NK-92 (cell line): ENCODE results near the gene AFG3L2.

Source experiments
- DNase-seq: peaks from one replicate; lab custom pipeline; 2025; ENCODE audit not compliant: unreplicated experiment; lab: John Stamatoyannopoulos, UW

AFG3L2 gene

DNA sequence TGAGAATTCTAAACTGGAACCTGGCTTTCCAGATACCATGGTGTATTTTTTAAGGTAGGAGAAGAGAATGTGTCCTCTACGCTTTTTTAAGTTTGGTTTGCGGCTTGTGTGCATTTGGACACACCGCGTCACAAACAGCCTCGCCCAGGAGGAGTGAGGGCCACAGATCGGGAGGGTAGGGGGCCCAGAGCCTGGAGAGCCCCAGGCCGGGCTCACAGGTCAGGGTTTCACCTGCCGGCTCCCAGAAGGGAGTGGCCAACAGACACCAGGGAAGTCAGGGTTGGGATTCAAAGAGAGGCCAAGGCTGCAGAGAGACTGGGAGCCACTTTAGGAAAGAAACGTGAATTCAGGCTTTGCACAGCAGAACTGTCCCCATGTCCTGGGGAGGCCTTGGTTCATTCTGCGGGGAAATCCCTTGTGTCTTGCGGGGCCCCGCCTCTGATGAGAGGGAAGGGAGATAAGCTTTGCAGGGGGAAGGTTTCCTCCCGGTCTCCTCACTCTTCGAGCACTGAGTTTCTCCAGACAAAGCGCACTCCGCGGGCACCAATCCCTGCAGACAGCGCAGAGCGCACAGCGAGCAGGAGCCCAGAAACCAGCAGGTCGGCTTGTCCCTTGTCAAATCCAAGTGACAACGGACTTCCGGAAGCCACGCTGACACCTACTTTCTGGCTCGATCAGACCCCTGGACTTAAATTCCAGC lies 70.9 kb downstream of the AFG3L2 start:
- DNase-seq: no peak

DNA sequence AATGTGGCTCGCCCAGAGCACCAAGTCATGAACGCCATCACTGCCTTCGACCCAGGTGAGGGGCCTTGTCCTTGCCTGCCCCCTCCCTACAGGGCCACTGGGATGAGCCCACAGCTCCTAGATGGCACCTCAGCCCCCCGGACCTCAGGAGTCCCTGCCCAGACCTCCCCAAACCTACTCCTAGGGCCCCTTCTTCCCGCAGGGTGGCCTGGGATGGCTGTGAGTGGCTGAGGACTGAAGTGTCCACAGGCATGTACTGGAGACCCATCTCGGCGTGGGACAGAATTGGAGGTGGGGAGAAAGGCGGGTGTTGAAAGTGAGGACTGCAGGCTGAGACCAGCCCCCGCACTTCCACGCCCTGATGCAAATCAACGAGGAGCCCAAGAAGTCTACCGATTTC lies 71.8 kb downstream of the AFG3L2 start:
- no peak for DNase-seq

DNA sequence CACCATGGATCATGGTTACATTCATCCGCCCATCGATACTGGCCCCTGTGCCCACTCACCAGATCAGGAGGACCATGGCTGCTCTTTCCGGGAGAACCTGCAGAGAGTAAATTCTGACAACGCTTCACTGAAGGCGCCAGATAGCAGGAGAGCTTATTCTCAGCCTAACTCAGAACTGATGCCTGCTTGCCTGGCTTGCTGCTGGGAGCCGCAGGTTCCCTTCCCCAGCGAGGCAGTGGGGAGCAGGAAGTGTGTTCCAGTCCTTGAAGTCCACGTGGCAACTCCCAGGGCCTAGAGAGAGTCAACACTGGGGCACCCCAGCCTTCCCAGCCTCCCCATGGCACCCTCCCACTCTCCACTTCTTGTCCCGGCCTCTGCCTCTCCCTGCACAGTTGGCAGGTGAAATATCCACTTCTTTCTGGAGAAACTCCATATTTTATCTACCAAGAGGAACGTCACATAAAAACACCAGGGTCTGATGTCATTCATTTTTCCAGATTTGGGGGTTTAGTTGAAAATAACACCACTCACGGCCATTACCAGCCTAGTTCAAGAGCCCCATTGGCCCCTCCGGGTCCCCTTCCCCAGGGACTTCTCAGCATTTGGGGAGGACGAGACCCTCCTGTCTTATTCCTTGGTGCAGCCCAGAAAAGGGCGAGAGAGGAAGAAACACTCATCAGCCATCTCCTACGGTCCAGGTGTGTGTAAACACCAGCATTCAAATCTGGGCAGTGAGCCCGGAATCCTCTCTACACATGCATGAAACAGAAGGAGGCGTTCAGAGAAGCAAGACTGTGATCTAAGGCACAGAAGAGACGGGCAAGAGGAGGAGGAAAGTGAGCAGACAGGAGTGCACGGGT lies 72.4 kb downstream of the AFG3L2 start:
- no peak for DNase-seq

DNA sequence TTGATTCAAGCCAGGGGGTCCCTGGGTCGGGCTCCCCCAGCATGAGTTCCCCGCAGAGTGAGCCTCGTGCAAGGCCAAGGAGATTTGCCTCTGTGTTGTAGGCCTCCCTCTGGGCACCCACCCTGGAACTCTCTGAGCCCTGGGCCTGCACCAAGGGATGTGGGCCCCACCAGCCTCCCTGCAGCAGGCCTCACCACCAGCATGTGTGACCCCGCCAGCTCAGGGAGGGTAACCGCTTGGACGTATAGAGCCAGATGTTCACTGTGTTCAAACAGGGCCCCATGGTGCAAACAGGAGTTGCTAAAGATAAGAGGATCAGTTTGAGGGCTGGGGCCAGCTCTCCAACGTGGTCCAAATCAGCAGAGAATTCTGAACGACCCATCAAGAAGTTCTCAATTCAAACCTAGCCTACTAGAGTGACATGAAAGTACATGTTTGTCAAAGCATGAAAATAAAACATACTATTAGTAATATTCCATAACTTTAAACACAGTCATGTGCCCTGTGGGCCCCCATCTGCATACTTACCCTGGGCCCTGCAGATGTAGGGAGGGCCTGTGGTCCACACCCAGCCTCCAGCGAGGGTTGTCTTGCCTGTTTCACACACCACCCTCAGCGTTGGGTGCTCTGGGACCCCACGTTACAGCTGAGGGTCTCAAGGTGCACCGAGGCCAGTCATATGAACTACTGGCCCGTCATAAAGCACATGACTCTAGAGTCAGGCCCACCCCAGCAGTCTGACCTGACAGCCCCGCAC lies 74.5 kb downstream of the AFG3L2 start:
- DNase-seq: no peak

DNA sequence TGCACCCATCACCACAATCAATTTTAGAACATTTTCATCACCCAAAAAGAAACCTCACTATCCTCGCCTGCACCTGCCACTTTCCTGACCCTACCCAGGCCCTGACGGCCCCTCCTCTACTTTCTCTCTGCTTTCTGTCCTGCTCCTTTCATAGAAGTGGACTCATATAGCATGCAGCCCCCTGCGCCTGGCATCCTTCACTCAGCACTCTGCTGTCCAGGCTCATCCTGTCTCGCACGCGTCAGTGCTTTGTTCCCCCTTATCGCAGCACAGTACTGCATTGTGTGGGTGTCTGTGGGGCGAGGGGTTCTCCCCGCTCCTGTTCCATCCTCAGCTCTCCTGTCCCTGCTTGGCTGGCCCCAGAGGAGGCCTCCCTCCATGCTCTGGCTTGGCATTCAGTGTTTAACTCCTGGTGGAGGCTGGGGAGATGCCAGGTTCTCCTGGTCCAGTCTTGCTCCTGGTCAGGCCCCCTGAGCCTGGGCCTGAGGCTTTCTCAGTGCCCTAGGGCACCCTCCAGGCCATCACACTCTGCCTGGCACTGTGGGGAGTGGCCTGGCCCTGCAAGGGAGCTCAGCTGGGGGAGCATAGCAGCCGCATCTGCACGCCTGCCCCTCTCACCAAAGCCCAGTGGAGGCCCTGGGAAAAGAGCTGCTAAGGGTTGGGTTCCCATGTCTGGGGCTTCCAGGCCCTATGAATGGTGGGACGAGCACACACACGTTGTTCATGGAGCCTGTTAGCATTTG lies 75.6 kb downstream of the AFG3L2 start:
- DNase-seq: no peak

DNA sequence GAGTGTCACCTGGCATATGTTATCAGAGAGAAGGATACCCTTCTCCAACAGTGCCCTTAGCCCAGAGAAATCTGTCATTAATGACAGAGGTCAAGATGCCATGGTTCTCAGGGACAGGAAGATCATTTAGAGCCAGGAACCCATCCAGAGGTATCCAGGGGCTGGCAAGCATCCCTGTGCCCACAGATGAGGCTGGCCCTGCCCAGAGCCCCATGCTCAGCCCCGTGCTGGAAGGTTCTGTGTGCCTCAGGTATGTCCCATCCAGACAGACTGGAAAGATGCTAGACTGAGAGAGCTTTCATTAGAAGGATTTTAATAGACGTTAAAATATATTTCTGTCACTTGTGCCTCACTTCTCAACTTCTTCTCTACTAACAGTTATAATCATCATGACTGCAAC lies 77.2 kb downstream of the AFG3L2 start:
- no peak for DNase-seq

DNA sequence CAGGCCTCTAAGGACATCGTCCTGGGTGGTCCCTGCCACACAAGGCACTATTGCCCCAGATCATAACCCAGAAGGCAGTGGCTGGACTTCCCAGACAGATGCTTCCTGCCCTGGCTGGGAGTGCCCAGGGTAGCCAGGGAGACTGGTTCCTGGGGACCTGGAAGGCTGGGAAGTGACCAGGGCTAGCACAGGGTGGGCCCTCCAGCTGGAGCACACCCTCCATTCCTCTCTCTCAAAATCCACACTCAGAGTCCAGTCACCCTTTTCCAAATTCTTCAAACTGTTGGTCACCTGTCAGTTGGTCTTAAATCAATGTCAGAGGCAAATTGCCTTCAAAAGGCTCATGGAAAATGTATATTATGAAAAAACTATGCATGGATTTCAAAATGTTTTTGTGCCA lies 80.6 kb downstream of the AFG3L2 start:
- no peak for DNase-seq

DNA sequence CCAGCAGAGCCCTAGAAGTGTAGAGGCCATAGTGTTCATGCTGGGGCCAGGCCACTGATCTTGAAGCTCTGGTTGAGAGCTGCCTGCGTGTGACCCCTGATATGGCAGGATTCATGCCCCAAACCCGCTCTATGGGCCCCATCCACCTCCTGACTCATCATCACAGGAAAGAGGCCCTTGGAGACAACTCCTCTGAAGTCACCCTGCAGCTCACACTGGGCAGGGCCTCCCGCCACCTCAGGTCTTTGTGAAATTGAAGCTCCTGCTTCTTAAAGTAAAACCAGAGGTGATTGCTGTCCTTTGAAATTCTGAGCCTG lies 81.0 kb downstream of the AFG3L2 start:
- no peak for DNase-seq

DNA sequence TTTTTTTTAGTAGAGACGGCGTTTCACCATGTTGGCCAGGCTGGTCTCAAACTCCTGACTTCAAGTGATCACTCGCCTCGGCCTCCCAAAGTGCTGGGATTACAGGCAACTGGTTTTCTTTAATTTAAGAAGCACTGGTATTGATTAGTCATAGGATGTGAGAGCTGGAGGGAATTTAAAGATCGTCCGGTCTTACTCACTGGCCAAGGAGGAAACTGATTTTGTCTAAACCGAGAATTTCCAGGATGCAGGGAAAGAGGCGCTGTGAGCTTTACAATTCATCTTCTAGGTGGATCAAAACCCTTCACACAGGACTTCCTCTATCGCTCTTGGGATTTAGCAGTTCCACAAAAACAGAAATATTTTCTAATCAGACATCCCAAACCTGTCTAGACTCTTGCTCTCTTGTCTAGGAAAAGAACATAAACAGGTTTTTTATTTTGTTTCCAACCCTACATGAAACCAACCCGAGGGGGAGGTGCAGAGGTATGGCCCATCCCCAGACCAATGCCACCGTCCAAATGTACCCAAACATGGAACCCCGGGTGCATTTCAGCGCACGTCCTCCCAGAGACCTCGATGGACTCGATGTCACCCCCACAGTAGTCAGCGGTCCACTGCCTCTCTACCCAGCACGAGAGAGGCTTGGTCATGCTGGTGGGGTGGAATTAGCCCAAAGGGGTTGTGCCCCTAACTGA lies 81.5 kb downstream of the AFG3L2 start:
- no peak for DNase-seq

DNA sequence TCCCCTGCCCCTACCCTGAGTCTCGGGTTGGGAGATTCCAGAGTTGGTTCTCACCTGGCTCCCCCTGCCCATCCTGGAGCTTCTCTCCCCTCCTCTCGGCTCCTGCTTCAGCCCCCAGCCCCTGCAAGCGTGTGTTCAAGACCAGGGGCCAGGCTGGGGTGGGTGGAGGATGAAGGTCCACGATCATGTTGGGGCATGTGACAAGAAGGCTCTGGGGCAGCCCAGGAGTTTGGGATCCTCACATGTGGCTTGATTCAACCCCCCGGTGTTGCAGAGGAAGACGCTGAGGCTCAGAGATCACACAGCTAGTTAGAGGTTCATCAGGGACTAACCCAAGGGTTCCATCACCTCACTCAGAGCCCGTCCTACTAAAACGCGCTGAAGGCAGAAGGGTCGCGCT lies 83.2 kb downstream of the AFG3L2 start:
- no peak for DNase-seq

DNA sequence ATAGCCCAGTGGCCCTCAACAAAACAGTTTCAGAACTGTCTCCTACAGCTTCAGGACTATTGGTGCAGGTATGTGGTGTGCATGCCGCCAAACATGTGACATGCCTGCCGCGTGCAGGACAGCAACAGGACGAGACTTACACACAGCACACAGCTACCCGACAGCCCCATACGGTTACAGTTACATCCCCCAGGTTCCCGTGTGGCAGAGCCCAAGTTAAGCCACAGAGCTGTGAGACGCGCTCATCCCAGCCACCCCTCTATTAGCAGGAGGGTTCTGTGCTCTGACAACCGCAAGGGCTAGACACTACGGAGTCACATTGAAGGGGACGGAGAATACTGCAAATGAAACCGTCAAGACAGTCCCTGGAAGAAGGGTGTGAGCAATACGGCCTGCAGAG lies 85.3 kb downstream of the AFG3L2 start:
- DNase-seq: no peak

DNA sequence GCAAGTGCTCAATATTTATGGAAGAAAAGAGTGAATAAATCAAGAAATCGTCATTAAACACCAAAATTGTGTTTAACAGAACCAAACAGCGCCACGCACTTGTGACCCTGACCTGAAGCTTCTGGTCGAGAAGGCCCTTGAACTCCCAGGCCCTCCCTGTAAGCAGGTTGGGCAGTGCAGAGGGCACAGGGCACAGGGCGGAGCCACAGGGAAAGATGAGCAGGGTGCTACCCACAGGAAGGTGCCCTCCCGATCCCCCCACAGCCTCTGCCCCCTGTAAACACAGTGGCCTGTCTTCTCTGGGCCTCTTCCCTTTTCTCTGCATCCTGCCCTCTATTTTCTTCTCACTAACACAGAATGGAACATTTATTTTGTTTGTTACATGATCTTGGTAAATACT lies 85.9 kb downstream of the AFG3L2 start:
- DNase-seq: no peak

DNA sequence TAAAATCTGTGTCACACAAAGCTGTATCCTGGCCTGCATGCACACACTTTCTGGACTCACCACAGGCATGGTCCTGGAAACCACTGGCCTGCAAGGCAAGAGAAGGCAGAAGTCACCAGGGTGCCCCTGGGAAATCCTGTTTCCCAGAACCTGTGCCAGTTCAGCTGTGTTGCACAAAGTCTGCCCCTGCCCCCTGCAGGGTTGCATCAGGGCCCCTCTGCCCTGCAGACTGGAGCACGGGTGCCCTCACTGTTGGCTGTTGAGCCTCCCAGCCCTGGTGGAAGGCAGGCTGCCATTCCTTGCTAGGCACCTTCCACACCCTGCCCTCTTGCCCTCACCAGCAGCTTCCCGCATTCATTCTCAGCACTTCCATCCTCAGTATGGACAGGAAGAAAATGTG lies 86.9 kb downstream of the AFG3L2 start:
- DNase-seq: no peak

DNA sequence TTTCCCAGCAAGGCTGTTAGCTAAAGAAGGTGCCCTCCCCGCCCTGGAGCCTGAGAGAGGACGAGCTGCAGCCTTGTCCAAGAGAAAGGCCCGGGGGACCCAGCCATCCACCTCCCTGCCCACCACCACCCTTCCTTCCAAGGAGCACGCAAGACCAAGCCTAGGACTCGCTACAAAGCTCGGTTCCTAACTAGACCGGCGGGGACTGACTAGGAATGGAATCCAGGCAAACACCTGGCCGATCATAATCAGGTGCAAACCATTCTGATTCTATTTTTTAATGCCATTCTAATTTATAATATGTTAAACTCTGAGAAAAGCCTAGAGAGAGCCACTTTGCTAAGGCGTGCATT lies 88.6 kb downstream of the AFG3L2 start:
- no peak for DNase-seq

DNA sequence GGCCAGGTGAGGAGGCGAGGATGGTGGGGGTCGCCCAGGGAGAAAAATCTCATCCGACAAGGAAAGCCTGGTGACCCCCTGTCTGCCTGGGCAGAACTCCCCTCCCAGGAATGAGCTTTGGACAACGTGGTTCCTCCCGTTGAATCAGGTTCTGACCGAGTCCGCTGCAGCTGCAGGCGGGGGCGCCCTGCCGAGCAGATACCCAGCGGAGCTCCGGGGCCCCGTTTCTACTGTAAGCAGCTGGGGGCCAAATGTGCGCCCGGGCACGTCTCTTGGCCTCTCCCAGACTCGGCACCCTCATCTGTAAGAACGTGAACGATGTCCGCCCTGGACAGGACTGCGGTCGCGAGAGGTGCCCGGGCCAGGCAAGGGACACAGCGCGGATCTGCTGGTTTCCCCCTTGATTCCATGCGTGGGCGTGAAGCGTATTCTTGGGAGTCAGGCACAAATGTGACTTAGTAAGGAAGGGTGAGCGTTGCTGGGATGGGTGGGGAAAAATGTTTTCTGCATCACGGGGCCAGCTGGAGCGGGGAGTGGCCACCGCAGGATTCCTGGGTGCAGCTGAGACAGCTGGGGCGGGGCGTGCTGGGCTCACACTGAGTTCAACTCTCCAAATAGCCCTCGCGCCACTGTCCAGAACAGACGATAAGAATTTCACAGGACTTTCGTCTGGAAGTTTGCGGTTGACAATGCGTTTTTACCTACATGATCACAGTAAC lies 89.2 kb downstream of the AFG3L2 start:
- DNase-seq: no peak

DNA sequence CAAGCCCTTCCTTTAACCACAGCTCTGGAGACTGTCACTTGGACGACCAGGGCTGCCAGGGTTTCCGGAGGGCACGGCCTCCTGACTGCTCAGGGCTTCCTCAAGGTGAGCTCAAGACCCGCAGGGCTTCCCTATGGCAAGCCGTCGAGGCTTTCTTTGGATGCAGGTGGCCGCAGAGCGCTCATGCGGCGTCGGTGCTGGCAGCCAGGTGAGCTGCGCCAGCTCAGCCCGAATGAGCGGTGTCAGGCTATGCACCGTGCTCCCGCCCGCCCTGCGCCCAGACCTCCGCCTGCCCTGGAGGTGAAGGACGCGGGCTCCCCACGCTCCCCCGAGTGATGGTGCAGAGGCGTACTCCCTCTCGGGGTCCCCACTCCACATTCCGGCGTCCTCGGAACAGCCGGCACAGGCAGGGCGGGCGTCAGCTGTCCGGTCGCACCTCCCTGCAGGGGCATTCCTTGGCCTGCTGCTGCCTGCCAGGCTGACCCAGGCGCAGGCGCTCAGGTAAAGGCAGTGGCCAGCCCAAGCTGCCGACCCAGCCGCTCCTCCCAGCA lies 89.8 kb downstream of the AFG3L2 start:
- DNase-seq: no peak

DNA sequence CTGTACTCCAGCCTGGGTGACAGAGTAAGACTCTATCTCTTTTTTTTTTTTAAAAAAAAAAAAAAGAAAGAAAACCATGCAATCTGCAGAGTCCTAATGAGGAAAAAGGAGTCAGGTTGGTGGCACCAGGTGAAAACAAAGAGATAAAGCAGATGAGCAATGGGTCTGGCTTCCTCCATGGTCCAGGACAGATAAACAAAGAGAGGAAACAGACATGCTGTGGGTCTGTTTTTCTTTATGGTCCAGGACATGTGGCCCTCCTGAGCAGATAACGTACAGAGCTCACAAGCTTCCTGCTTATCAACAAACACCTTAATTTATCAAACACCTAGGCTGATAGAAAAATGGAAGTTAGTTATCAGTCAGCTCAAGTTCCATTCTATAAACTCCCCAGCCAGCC lies 93.4 kb downstream of the AFG3L2 start:
- DNase-seq: no peak

DNA sequence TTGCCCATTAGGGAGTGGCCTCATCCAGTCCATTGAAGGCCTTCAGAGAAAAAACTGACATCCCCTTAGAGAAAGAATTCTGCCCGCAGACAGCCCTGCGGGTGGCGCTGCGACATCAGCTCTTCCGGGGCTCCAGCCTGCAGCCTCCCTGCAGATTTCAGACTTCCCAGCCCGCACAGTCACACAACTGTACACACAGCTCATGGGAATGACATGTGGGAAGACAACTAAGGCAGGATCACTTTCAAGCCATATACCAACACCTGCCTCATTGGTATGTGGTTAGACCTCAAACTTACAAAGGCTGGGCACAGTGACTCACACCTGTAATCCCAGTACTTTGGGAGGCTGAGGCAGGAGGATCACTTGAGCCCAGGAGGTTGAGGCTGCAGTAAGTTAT lies 93.8 kb downstream of the AFG3L2 start:
- no peak for DNase-seq

DNA sequence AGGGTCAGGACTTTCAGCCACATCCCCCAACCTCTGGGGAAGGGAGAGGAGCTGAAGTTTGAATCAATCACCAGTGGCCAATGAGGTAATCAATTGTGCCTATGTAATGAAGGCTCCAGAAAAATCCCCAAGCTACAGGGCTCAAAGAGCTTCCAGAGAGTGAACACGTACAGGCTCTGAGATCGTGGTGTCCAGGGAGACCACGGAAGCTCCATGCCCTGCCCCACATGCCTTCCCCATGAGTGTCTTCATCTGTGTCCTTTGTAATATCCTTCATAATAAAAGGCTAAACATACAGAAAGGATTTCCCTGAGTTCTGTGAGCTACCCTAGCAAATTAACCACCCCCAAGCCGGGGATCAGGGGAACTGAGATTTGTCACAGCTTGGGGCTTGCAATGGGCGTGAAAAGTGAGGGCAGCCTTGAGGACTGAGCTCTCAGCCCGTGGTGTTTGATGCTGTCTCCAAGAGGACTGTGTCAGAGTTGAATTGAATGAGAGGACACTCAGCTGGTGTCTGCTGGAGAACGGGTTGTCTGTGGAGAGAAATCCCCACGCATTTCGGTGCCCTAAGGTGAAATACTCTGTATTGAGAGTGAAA lies 94.5 kb downstream of the AFG3L2 start:
- no peak for DNase-seq

DNA sequence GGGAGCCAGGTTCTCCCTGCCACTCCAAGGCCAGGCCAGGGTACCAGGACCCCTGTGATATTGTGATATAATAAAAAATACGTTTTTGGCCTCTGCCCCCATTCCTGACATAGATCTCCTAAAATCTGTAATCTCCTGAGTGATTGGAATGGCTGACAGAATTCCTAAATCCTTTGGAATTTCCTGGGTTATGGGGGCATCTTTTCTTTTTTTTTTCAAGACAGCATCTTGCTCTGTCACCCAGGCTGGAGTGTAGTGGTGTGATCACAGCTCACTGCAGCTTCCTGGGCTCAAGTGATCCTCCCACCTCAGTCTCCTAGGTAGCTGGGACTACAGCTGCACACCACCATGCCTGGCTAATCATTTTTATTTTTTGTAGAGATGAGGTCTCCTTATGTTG lies 95.2 kb downstream of the AFG3L2 start:
- no peak for DNase-seq
